ENCODE measurements around the gene FRMPD4.
"Not testable (repeated sequence)": the region's sequence is repeated elsewhere in the genome, so short reads cannot be mapped to it uniquely, and the experiment has no call there.

The FRMPD4 gene

GRCh38 chrX:12440246-12440645 is 302.0 kb downstream of the FRMPD4 start:
- no peak for DNase-seq (ENCODE audit: low read depth in 2 of 2)

- DNase-seq (ENCODE audit: low read depth in 2 of 2) = no peak
These were observed 303.3 kb downstream of the FRMPD4 start for GRCh38 chrX:12441381-12442128.

- DNase-seq (ENCODE audit: low read depth in 2 of 2) = no peak
These were observed 305.3 kb downstream of the FRMPD4 start for GRCh38 chrX:12443534-12444098.

GRCh38 chrX:12446342-12447075 is 308.2 kb downstream of the FRMPD4 start:
- DNase-seq (ENCODE audit: low read depth in 2 of 2) = no peak

- no peak for DNase-seq (ENCODE audit: low read depth in 2 of 2)
These were observed 309.3 kb downstream of the FRMPD4 start for GRCh38 chrX:12447448-12448064.

- DNase-seq (ENCODE audit: low read depth in 2 of 2) = no peak
These were observed 314.0 kb downstream of the FRMPD4 start for GRCh38 chrX:12452268-12452667.

GRCh38 chrX:12460929-12461328 is 322.7 kb downstream of the FRMPD4 start:
- no peak for DNase-seq (ENCODE audit: low read depth in 2 of 2)

- DNase-seq (ENCODE audit: low read depth in 2 of 2) = no peak
These were observed 324.8 kb downstream of the FRMPD4 start for GRCh38 chrX:12463052-12463451.

GRCh38 chrX:12463873-12464272 is 325.6 kb downstream of the FRMPD4 start:
- no peak for DNase-seq (ENCODE audit: low read depth in 2 of 2)

- DNase-seq (ENCODE audit: low read depth in 2 of 2) = no peak
These were observed 329.0 kb downstream of the FRMPD4 start for GRCh38 chrX:12467321-12467720.

- DNase-seq (ENCODE audit: low read depth in 2 of 2) = no peak
These were observed 331.0 kb downstream of the FRMPD4 start for GRCh38 chrX:12469296-12469695.

- no peak for DNase-seq (ENCODE audit: low read depth in 2 of 2)
These were observed 332.8 kb downstream of the FRMPD4 start for GRCh38 chrX:12471061-12471460.

GRCh38 chrX:12480956-12481355 is 342.7 kb downstream of the FRMPD4 start:
- no peak for DNase-seq (ENCODE audit: low read depth in 2 of 2)

- no peak for DNase-seq (ENCODE audit: low read depth in 2 of 2)
These were observed 349.9 kb downstream of the FRMPD4 start for GRCh38 chrX:12488220-12488619.

GRCh38 chrX:12488771-12489170 is 350.5 kb downstream of the FRMPD4 start:
- DNase-seq (ENCODE audit: low read depth in 2 of 2) = no peak

- no peak for DNase-seq (ENCODE audit: low read depth in 2 of 2)
These were observed 351.1 kb downstream of the FRMPD4 start for GRCh38 chrX:12489341-12489740.

- DNase-seq (ENCODE audit: low read depth in 2 of 2) = no peak
These were observed 356.3 kb downstream of the FRMPD4 start for GRCh38 chrX:12494400-12495138.

- no peak for DNase-seq (ENCODE audit: low read depth in 2 of 2)
These were observed 358.1 kb downstream of the FRMPD4 start for GRCh38 chrX:12496343-12496742.

GRCh38 chrX:12497832-12498591 is 359.7 kb downstream of the FRMPD4 start:
- no peak for DNase-seq (ENCODE audit: low read depth in 2 of 2)

- DNase-seq (ENCODE audit: low read depth in 2 of 2) = no peak
These were observed 366.9 kb downstream of the FRMPD4 start for GRCh38 chrX:12505127-12505526.

- not testable (repeated sequence) for DNase-seq (ENCODE audit: low read depth in 2 of 2)
These were observed 377.1 kb downstream of the FRMPD4 start for GRCh38 chrX:12515384-12515783.
